HepG2 (cell line): ENCODE measurements around the gene ASXL1. TPM values are rescaled to one million over a fixed set of nuclear protein-coding genes. Genes with fewer than 3 reads are reported as not detected.
A peak's percentile ranks its signal among the peaks of the same experiment; 100 is the strongest.

Experiments used
- ATAC-seq: fragments of 200-7000 bp; cut with Tn5 transposase; 3 replicates; pipeline ENCODE4 v1.9.1; 2020; ENCODE audit warnings: mild to moderate bottlenecking, moderate library complexity
- BruUV-seq: library from RNA; stranded (reverse); fragments of 400-500 nt; replicated peaks from 2 replicates; lab custom pipeline; 2021; lab: Mats Ljungman, UMichigan
- CTCF ChIA-PET: fragments of 300-600 bp; formaldehyde crosslinking; extraction: SDS; loops from one replicate; lab custom pipeline; 2021; ENCODE audit warnings: low total read pairs, inconsistent platforms, low intra/inter-chr PET ratio; lab: Yijun Ruan, JAX
- POLR2A ChIA-PET: fragments of 350-600 bp; sonication (Branson Sonifier 250); formaldehyde crosslinking; loops from one replicate; lab custom pipeline; 2020; ENCODE audit warnings: antibody characterized with exemption, inconsistent platforms; lab: Yijun Ruan, JAX
- DNase-seq: peaks from one replicate; pipeline ENCODE4 v3.0.0-alpha.2; 2015; ENCODE audit warnings: low spot score
- FAIRE-seq: peaks from 3 replicates; lab custom pipeline; 2011; peaks lifted over from hg19 to GRCh38; lab: Jason Lieb, UNC
- H2AFZ ChIP-seq: one replicate; pipeline ENCODE4 v1.6.1; 2011; ENCODE audit warnings: low read length, inconsistent platforms
- H3K27ac ChIP-seq: fragments of 300-600 bp; 3 replicates; pipeline ENCODE4 v1.8.0; 2011; ENCODE audit warnings: mixed run types, mild to moderate bottlenecking, mixed read lengths, low read length, inconsistent platforms; ENCODE audit not compliant: insufficient read depth; ENCODE audit errors: extremely low read length
- H3K27me3 ChIP-seq, 2 experiments: fragments of 200-600 bp in 1 of 2; 2 replicates in 1 of 2; 3 replicates in 1 of 2; pipeline versions ENCODE4 v1.6.0 to v1.8.0; 2011; ENCODE audit warnings: low read length in 2 of 2, mild to moderate bottlenecking in 2 of 2, moderate library complexity in 2 of 2, inconsistent platforms in 1 of 2; ENCODE audit not compliant: insufficient read depth in 2 of 2, control insufficient read depth in 1 of 2
- H3K36me3 ChIP-seq, 2 experiments: fragments of 200-600 bp in 1 of 2; replicated peaks in 1 of 2; 2 replicates in 1 of 2; 3 replicates in 1 of 2; pipeline versions ENCODE4 v1.5.1 to v1.8.0; 2011; ENCODE audit warnings: low read length in 2 of 2, inconsistent platforms in 1 of 2; ENCODE audit not compliant: insufficient read depth in 2 of 2, control insufficient read depth in 1 of 2
- H3K4me1 ChIP-seq: 2 replicates; pipeline ENCODE4 v1.5.1; 2012; ENCODE audit warnings: low read length, inconsistent platforms; ENCODE audit not compliant: insufficient read depth
- H3K4me2 ChIP-seq: 2 replicates; pipeline ENCODE4 v1.6.0; 2011; ENCODE audit warnings: low read depth, low read length, inconsistent platforms
- H3K4me3 ChIP-seq, 3 experiments: fragments of 200-600 bp in 1 of 3; sonication (generic), shearing (Covaris generic) in 1 of 3; replicated peaks in 1 of 3; 2 replicates each; pipeline ENCODE4 v1.5.1; 2011 to 2016; ENCODE audit warnings: low read length in 3 of 3, inconsistent platforms in 2 of 3, low read depth in 2 of 3, mild to moderate bottlenecking in 2 of 3, control low read depth in 1 of 3, mixed read lengths in 1 of 3; ENCODE audit not compliant: insufficient read depth in 1 of 3
- H3K79me2 ChIP-seq: one replicate; pipeline ENCODE4 v1.6.1; 2011; ENCODE audit warnings: low read length, inconsistent platforms; ENCODE audit not compliant: insufficient read depth
- H3K9ac ChIP-seq: 2 replicates; pipeline ENCODE4 v1.6.0; 2011; ENCODE audit warnings: mild to moderate bottlenecking, low read depth, low read length, inconsistent platforms; ENCODE audit not compliant: insufficient read depth
- H3K9me3 ChIP-seq: 2 replicates; pipeline ENCODE4 v1.5.1; 2012; ENCODE audit warnings: mild to moderate bottlenecking, low read length
- H4K20me1 ChIP-seq: 2 replicates; pipeline ENCODE4 v1.6.0; 2011; ENCODE audit warnings: inconsistent platforms, mild to moderate bottlenecking, low read length, moderate library complexity; ENCODE audit not compliant: insufficient read depth
- CAMTA2 ChIP-seq: sonication (generic); formaldehyde crosslinking; IDR thresholded peaks from 2 replicates; pipeline ENCODE4 v1.4.0; 2020; ENCODE audit warnings: mild to moderate bottlenecking, missing genetic modification reagents, borderline replicate concordance
- JARID2 ChIP-seq: sonication (generic); formaldehyde crosslinking; IDR thresholded peaks from 2 replicates; pipeline ENCODE4 v1.8.1; 2023; ENCODE audit warnings: missing genetic modification reagents, inconsistent platforms; ENCODE audit not compliant: insufficient replicate concordance
- MEF2D ChIP-seq: sonication (generic); formaldehyde crosslinking; IDR thresholded peaks from 2 replicates; pipeline ENCODE4 v1.5.1; 2020; ENCODE audit warnings: mild to moderate bottlenecking, missing genetic modification reagents
- MEIS2 ChIP-seq: sonication (generic); formaldehyde crosslinking; IDR thresholded peaks from 2 replicates; pipeline ENCODE4 v1.9.0; 2021; ENCODE audit warnings: mild to moderate bottlenecking, missing genetic modification reagents
- PCBP2 ChIP-seq: fragments of 200-400 bp; formaldehyde crosslinking; optimal IDR thresholded peaks from 2 replicates; pipeline ENCODE3; 2018; ENCODE audit warnings: low read length, low read depth; ENCODE audit not compliant: poor library complexity, severe bottlenecking
- SCMH1 ChIP-seq: sonication (generic); formaldehyde crosslinking; IDR thresholded peaks from 2 replicates; pipeline ENCODE4 v1.9.0; 2021; ENCODE audit warnings: missing genetic modification reagents, mild to moderate bottlenecking, borderline replicate concordance
- ZNF501 ChIP-seq: sonication (generic); formaldehyde crosslinking; IDR thresholded peaks from 2 replicates; pipeline ENCODE4 v1.5.1; 2020; ENCODE audit warnings: mild to moderate bottlenecking, moderate library complexity, missing genetic modification reagents
- ZNF629 ChIP-seq: sonication (generic); formaldehyde crosslinking; conservative IDR thresholded peaks from 2 replicates; pipeline ENCODE4 v1.5.0; 2020; ENCODE audit warnings: missing genetic modification reagents
- WGBS: methylation state at CpG from one replicate; pipeline ENCODE4 v1.1.6; 2017; ENCODE audit warnings: low lambda C conversion rate; 5-methylcytosine and 5-hydroxymethylcytosine counted together
- in situ Hi-C: cut with HindIII; loops from 2 replicates; pipeline ENCODE4 v1.10.0; 2017; ENCODE audit warnings: low pct_unique_long_range_greater_than_20kb; ENCODE audit not compliant: extremely low pct_ligation_motif_present
- intact Hi-C: fragments of 100-400 bp; cut with micrococcal nuclease; formaldehyde crosslinking; loops from one replicate; pipeline ENCODE4 v1.10.0; 2022; ENCODE audit not compliant: unreplicated experiment
- polyA plus RNA-seq, 8 experiments: library from polyadenylated mRNA; depleted of rRNA in 3 of 8; stranded (reverse) in 7 of 8; unstranded in 1 of 8; fragments of >200 nt; fragmentation: Illumina TruSeq in 4 of 8; extraction: Trizol in 4 of 8; gene quantifications; 2 replicates each; pipeline versions ENCODE4 v1.2.1 to v1.2.3, GENCODE V29; 2011 to 2016; ENCODE audit warnings: low read depth in 4 of 8, missing spikeins in 1 of 8, mixed read lengths in 1 of 8; ENCODE audit not compliant: insufficient read depth in 1 of 8
- total RNA-seq, 5 experiments: library from RNA; depleted of rRNA; stranded (reverse); fragments of >200 nt; fragmentation: Illumina TruSeq; extraction: Trizol; gene quantifications; 2 replicates each; pipeline ENCODE4 v1.2.3, GENCODE V29; 2016; ENCODE audit warnings: low read depth in 1 of 5
- TF ChIP-seq, protein P1 (sequence below): sonication (generic); formaldehyde crosslinking; conservative IDR thresholded peaks from 2 replicates; pipeline ENCODE4 v1.4.0; 2020; ENCODE audit warnings: missing genetic modification reagents
- TF ChIP-seq, protein P2 (sequence below): sonication (generic); formaldehyde crosslinking; IDR thresholded peaks from 2 replicates; pipeline ENCODE4 v1.4.0; 2020; ENCODE audit warnings: missing genetic modification reagents
- TF ChIP-seq, protein P3 (sequence below): IDR thresholded peaks from 2 replicates; pipeline ENCODE4 v1.6.1; 2012; ENCODE audit warnings: low read depth, low read length, improper control_type of control experiment

The ASXL1 gene
- total and polyA plus RNA-seq, 2 of the 13 experiments (the other 11 are each of a cell fraction or from before 2014, with no cell fraction given) = 62.1 to 74.8 TPM

DNA sequence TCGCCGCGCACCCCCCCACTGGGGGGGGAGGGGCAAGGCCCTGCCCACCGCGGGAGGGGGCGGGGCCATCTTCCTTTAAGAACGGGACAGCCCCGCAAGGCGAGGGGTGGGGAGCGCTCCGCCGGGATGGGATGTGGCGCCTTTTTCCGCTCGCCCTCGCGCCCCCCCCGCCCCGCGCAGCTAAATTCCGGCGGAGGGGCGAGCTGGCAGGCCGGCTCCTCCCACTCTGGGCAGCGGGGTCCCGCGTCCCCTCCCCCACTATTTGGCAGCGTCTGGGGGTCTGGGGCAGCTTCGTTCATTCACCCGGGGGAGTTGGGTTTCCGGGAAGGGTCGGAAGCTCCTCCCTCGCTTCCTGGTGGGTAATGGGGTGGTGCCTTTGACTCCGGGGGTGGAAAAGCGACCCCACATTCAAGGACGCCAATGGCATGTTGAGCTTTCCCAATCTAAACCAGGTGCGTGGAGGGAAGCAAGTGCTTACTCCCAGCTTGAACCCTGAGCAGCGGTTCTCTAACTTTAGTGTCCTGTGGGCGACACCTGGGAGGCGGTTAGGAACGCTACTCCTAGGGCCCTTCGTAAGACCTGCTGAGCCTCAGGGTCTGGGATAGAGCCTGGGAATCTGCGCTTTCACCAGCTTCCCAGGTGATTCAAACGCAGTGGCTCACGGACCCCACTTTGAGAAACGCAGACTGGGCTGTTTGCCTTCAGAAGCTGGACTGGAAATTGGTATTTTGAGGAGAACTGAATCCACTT is 927 bp downstream of the ASXL1 start:
- intact Hi-C loops = loop anchor here (5.0 kb wide), 2 partner anchors 82 to 123 kb away; partner anchors contain the start of gene KIF3B
- no peaks in the 10 kb centered on the region for H3K9me3 ChIP-seq
- BruUV-seq = no TSS peak
- peak overlapping the region; percentile 93 for H3K4me2 ChIP-seq
- in situ Hi-C loops = no loop called here
- H3K27ac ChIP-seq = peak overlapping the region; percentile 74
- DNase-seq (peak; percentile 85), ATAC-seq (peak; percentile 14), FAIRE-seq (peak; percentile 39)
- H3K4me3 ChIP-seq = peak overlapping the region; percentile 73 to 95 (median 89)
- H3K36me3 ChIP-seq = no peaks in the 10 kb centered on the region
- peaks cover 56% of the 10 kb centered on the region for H3K79me2 ChIP-seq
- ChIA-PET CTCF (no interaction called here), POLR2A (interaction anchor here (0.7 to 5.3 kb wide), 14 partner anchors 8 to 327 kb away, joined by 3 to 36 read pairs (median 6); no protein-coding TSS in a partner anchor)
- peak overlapping the region; percentile 84 for H3K9ac ChIP-seq
- H4K20me1 ChIP-seq = peaks cover 53% of the 10 kb centered on the region
- peaks cover 72% of the 10 kb centered on the region for H3K4me1 ChIP-seq
- no peak overlapping the region for H2AFZ ChIP-seq
- no peaks in the 10 kb centered on the region; a peak in 1 of 5 replicates for H3K27me3 ChIP-seq
- WGBS = 1% methylated on average over 36 of the region's 46 CpGs
- TF ChIP-seq MEF2D (CRISPR knock-in tag) (peak; percentile 73), SCMH1 (CRISPR knock-in tag) (no peak), JARID2 (CRISPR knock-in tag) (no peak), MEIS2 (CRISPR knock-in tag) (peak; percentile 55; the same call in 1 of the 2 replicates), ZNF501 (peak; percentile 86), PCBP2 (no peak), ZNF629 (CRISPR knock-in tag) (no peak; the same call in 1 of the 2 replicates), CAMTA2 (CRISPR knock-in tag) (peak; percentile 88)
- TF ChIP-seq, protein P1, sequence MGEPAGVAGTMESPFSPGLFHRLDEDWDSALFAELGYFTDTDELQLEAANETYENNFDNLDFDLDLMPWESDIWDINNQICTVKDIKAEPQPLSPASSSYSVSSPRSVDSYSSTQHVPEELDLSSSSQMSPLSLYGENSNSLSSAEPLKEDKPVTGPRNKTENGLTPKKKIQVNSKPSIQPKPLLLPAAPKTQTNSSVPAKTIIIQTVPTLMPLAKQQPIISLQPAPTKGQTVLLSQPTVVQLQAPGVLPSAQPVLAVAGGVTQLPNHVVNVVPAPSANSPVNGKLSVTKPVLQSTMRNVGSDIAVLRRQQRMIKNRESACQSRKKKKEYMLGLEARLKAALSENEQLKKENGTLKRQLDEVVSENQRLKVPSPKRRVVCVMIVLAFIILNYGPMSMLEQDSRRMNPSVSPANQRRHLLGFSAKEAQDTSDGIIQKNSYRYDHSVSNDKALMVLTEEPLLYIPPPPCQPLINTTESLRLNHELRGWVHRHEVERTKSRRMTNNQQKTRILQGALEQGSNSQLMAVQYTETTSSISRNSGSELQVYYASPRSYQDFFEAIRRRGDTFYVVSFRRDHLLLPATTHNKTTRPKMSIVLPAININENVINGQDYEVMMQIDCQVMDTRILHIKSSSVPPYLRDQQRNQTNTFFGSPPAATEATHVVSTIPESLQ (CRISPR knock-in tag) = no peak
- TF ChIP-seq, protein P2, sequence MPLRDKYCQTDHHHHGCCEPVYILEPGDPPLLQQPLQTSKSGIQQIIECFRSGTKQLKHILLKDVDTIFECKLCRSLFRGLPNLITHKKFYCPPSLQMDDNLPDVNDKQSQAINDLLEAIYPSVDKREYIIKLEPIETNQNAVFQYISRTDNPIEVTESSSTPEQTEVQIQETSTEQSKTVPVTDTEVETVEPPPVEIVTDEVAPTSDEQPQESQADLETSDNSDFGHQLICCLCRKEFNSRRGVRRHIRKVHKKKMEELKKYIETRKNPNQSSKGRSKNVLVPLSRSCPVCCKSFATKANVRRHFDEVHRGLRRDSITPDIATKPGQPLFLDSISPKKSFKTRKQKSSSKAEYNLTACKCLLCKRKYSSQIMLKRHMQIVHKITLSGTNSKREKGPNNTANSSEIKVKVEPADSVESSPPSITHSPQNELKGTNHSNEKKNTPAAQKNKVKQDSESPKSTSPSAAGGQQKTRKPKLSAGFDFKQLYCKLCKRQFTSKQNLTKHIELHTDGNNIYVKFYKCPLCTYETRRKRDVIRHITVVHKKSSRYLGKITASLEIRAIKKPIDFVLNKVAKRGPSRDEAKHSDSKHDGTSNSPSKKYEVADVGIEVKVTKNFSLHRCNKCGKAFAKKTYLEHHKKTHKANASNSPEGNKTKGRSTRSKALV (CRISPR knock-in tag) = no peak
- TF ChIP-seq, protein P3, sequence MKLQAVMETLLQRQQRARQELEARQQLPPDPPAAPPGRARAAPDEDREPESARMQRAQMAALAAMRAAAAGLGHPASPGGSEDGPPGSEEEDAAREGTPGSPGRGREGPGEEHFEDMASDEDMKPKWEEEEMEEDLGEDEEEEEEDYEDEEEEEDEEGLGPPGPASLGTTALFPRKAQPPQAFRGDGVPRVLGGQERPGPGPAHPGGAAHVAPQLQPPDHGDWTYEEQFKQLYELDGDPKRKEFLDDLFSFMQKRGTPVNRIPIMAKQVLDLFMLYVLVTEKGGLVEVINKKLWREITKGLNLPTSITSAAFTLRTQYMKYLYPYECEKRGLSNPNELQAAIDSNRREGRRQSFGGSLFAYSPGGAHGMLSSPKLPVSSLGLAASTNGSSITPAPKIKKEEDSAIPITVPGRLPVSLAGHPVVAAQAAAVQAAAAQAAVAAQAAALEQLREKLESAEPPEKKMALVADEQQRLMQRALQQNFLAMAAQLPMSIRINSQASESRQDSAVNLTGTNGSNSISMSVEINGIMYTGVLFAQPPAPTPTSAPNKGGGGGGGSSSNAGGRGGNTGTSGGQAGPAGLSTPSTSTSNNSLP = no peak
